HepG2 (cell line): Measurements from ENCODE around the gene PDYN. TPM values are rescaled to one million over a fixed set of nuclear protein-coding genes. Genes with fewer than 3 reads are reported as not detected.

Experiments used
- ATF7 ChIP-seq, 2 experiments: fragments of 450-650 bp in 1 of 2; sonication (generic) in 1 of 2; formaldehyde crosslinking in 1 of 2; IDR thresholded peaks; 2 replicates each; pipeline versions ENCODE4 v1.4.0 to v1.6.1; 2016 to 2020; ENCODE audit warnings: antibody characterized with exemption in 1 of 2, mild to moderate bottlenecking in 1 of 2, missing genetic modification reagents in 1 of 2
- E2F5 ChIP-seq: sonication (generic); formaldehyde crosslinking; conservative IDR thresholded peaks from 2 replicates; pipeline ENCODE4 v1.4.0; 2020; ENCODE audit warnings: missing genetic modification reagents
- GPN1 ChIP-seq: sonication (generic); formaldehyde crosslinking; IDR thresholded peaks from 2 replicates; pipeline ENCODE4 v1.5.1; 2020; ENCODE audit warnings: missing genetic modification reagents, borderline replicate concordance
- HMGXB3 ChIP-seq: sonication (generic); formaldehyde crosslinking; IDR thresholded peaks from 2 replicates; pipeline ENCODE4 v1.4.0; 2020; ENCODE audit warnings: missing genetic modification reagents, borderline replicate concordance
- MAFK ChIP-seq, 2 experiments: IDR thresholded peaks in 1 of 2; conservative IDR thresholded peaks in 1 of 2; 2 replicates each; pipeline ENCODE4 v1.6.1; 2011; ENCODE audit warnings: improper control_type of control experiment in 2 of 2, low read length in 2 of 2
- NAIF1 ChIP-seq: sonication (generic); formaldehyde crosslinking; IDR thresholded peaks from 2 replicates; pipeline ENCODE4 v1.5.0; 2020; ENCODE audit warnings: mild to moderate bottlenecking, missing genetic modification reagents, borderline replicate concordance
- RFXAP ChIP-seq: sonication (generic); formaldehyde crosslinking; IDR thresholded peaks from 2 replicates; pipeline ENCODE4 v1.4.0; 2020; ENCODE audit warnings: missing genetic modification reagents, borderline replicate concordance
- SOX6 ChIP-seq, 2 experiments: fragments of 450-650 bp in 1 of 2; sonication (generic) in 1 of 2; formaldehyde crosslinking in 1 of 2; IDR thresholded peaks; 2 replicates each; pipeline versions ENCODE4 v1.4.0 to v1.6.1; 2017 to 2020; ENCODE audit warnings: antibody characterized with exemption in 1 of 2, mild to moderate bottlenecking in 1 of 2, missing genetic modification reagents in 1 of 2
- SRF ChIP-seq: IDR thresholded peaks from 2 replicates; pipeline ENCODE4 v1.6.1; 2011; ENCODE audit warnings: mild to moderate bottlenecking, low read depth, low read length, moderate library complexity
- TEAD2 ChIP-seq: sonication (generic); formaldehyde crosslinking; IDR thresholded peaks from 2 replicates; pipeline ENCODE4 v1.9.0; 2021; ENCODE audit warnings: missing genetic modification reagents
- ZNF367 ChIP-seq: sonication (generic); formaldehyde crosslinking; IDR thresholded peaks from 2 replicates; pipeline ENCODE4 v1.4.0; 2020; ENCODE audit warnings: missing genetic modification reagents, borderline replicate concordance
- ZNF510 ChIP-seq: sonication (generic); formaldehyde crosslinking; IDR thresholded peaks from 2 replicates; pipeline ENCODE4 v1.4.0; 2020; ENCODE audit warnings: low read depth, mild to moderate bottlenecking, missing genetic modification reagents
- ZNF549 ChIP-seq: sonication (generic); formaldehyde crosslinking; IDR thresholded peaks from 2 replicates; pipeline ENCODE4 v1.5.0; 2020; ENCODE audit warnings: missing genetic modification reagents
- ZNF557 ChIP-seq: sonication (generic); formaldehyde crosslinking; IDR thresholded peaks from 2 replicates; pipeline ENCODE4 v1.4.0; 2020; ENCODE audit warnings: missing genetic modification reagents
- ZNF589 ChIP-seq: sonication (generic); formaldehyde crosslinking; conservative IDR thresholded peaks from 2 replicates; pipeline ENCODE4 v1.8.0; 2022; ENCODE audit warnings: mild to moderate bottlenecking, moderate library complexity, missing genetic modification reagents
- polyA plus RNA-seq, 8 experiments: library from polyadenylated mRNA; depleted of rRNA in 3 of 8; stranded (reverse) in 7 of 8; unstranded in 1 of 8; fragments of >200 nt; fragmentation: Illumina TruSeq in 4 of 8; extraction: Trizol in 4 of 8; gene quantifications; 2 replicates each; pipeline versions ENCODE4 v1.2.1 to v1.2.3, GENCODE V29; 2011 to 2016; ENCODE audit warnings: low read depth in 4 of 8, missing spikeins in 1 of 8, mixed read lengths in 1 of 8; ENCODE audit not compliant: insufficient read depth in 1 of 8
- total RNA-seq, 5 experiments: library from RNA; depleted of rRNA; stranded (reverse); fragments of >200 nt; fragmentation: Illumina TruSeq; extraction: Trizol; gene quantifications; 2 replicates each; pipeline ENCODE4 v1.2.3, GENCODE V29; 2016; ENCODE audit warnings: low read depth in 1 of 5
- TF ChIP-seq, protein P1 (sequence below): sonication (generic); formaldehyde crosslinking; IDR thresholded peaks from 2 replicates; pipeline ENCODE4 v1.4.0; 2020; ENCODE audit warnings: missing genetic modification reagents
- TF ChIP-seq, protein P2 (sequence below): sonication (generic); formaldehyde crosslinking; IDR thresholded peaks from 2 replicates; pipeline ENCODE4 v1.5.1; 2020; ENCODE audit warnings: missing genetic modification reagents, mild to moderate bottlenecking, borderline replicate concordance
- TF ChIP-seq, protein P3 (sequence below): sonication (generic); formaldehyde crosslinking; IDR thresholded peaks from 2 replicates; pipeline ENCODE4 v1.9.0; 2022; ENCODE audit warnings: low read depth, missing genetic modification reagents

PDYN gene
- total and polyA plus RNA-seq, 2 of the 13 experiments (the other 11 are each of a cell fraction or from before 2014, with no cell fraction given): not detected

GRCh38 chr20:2006452-2007361 is 12.8 kb upstream of the PDYN start (continued):
- no peak for TF ChIP-seq SRF
- TF ChIP-seq MAFK (conservative IDR thresholded peaks at IDR 0.05 in 1 of 2, IDR thresholded peaks at IDR 0.05 in 1 of 2; ENCODE audit: low read length in 2 of 2): no peak
- no peak for TF ChIP-seq ZNF367
- TF ChIP-seq ZNF589 (CRISPR knock-in tag): no peak
- no peak for TF ChIP-seq ZNF557 (CRISPR knock-in tag)
- TF ChIP-seq GPN1 (CRISPR knock-in tag): 0 out of 2 replicates have a peak, but pooled peaks have one; percentile 7
- TF ChIP-seq ZNF549 (CRISPR knock-in tag): no peak
- TF ChIP-seq E2F5 (CRISPR knock-in tag): no peak
- TF ChIP-seq, protein P1, sequence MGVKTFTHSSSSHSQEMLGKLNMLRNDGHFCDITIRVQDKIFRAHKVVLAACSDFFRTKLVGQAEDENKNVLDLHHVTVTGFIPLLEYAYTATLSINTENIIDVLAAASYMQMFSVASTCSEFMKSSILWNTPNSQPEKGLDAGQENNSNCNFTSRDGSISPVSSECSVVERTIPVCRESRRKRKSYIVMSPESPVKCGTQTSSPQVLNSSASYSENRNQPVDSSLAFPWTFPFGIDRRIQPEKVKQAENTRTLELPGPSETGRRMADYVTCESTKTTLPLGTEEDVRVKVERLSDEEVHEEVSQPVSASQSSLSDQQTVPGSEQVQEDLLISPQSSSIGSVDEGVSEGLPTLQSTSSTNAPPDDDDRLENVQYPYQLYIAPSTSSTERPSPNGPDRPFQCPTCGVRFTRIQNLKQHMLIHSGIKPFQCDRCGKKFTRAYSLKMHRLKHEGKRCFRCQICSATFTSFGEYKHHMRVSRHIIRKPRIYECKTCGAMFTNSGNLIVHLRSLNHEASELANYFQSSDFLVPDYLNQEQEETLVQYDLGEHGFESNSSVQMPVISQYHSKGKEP (CRISPR knock-in tag): no peak
- no peak for TF ChIP-seq SOX6 (IDR thresholded peaks at IDR 0.05)
- TF ChIP-seq SOX6 (CRISPR knock-in tag; IDR thresholded peaks at IDR 0.05): 0 out of 2 replicates have a peak, but pooled peaks have one; percentile 12
- no peak for TF ChIP-seq ATF7 (IDR thresholded peaks at IDR 0.05)
- no peak for TF ChIP-seq ATF7 (CRISPR knock-in tag; IDR thresholded peaks at IDR 0.05)
- TF ChIP-seq TEAD2 (CRISPR knock-in tag): no peak
- TF ChIP-seq, protein P2, sequence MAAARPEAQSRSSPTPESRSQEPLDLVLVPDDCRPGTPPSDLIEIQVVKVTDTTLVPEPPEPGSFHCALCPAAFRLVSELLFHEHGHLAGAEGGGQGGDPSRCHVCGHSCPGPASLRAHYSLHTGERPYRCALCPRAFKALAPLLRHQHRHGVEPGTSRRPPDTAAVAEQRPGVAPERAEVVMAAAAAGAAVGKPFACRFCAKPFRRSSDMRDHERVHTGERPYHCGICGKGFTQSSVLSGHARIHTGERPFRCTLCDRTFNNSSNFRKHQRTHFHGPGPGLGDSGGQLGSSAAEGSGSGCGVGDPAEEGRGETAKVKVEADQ (CRISPR knock-in tag): no peak
- no peak for TF ChIP-seq ZNF510
- no peak; the same call in 1 of the 2 replicates for TF ChIP-seq RFXAP (CRISPR knock-in tag)
- TF ChIP-seq NAIF1 (CRISPR knock-in tag): no peak
- TF ChIP-seq HMGXB3 (CRISPR knock-in tag): no peak
- TF ChIP-seq, protein P3, sequence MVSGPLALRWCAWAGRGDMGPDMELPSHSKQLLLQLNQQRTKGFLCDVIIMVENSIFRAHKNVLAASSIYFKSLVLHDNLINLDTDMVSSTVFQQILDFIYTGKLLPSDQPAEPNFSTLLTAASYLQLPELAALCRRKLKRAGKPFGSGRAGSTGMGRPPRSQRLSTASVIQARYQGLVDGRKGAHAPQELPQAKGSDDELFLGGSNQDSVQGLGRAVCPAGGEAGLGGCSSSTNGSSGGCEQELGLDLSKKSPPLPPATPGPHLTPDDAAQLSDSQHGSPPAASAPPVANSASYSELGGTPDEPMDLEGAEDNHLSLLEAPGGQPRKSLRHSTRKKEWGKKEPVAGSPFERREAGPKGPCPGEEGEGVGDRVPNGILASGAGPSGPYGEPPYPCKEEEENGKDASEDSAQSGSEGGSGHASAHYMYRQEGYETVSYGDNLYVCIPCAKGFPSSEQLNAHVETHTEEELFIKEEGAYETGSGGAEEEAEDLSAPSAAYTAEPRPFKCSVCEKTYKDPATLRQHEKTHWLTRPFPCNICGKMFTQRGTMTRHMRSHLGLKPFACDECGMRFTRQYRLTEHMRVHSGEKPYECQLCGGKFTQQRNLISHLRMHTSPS (CRISPR knock-in tag): no peak
